Stimulated activated CD8-positive, alpha-beta memory T cell treated with anti-CD3 and anti-CD28 coated beads, Interleukin-2, amount 100 ng/mL, for 48 hours (primary cell): ENCODE results near the gene FIGNL2.

Source experiments
- DNase-seq, 2 donors: peaks; one replicate each; pipeline ENCODE4 v3.0.0-alpha.2; 2020; ENCODE audit warnings: low read depth in 2 of 2

FIGNL2 gene

DNA sequence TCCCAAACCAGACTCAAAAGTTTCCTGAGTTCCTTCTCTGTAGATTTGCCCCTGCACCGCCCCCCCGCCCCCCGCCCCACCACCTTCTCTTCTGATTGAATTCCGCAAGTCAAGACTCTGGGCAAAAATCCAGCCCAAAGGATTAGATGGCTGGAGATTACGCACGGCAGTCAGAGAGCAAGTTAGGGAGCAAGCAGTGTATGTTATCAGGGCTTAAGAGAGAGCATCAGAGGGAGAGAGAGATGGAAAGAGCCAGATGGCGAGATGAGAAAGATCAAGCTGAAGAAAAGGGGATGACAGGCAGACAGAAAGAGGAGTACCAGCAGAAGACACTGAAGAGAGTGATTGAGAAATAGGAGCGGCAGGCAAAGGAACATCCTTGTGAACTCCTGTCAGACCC lies 25.5 kb upstream of the FIGNL2 start:
- DNase-seq, result no peak

GRCh38 chr12:51873251-51873994 lies 24.9 kb upstream of the FIGNL2 start:
- no peak for DNase-seq

- DNase-seq, result no peak
Observed at GRCh38 chr12:51872689-51872981, 24.1 kb upstream of the FIGNL2 start.

- no peak for DNase-seq
Observed at GRCh38 chr12:51871918-51872688, 23.6 kb upstream of the FIGNL2 start.

DNA sequence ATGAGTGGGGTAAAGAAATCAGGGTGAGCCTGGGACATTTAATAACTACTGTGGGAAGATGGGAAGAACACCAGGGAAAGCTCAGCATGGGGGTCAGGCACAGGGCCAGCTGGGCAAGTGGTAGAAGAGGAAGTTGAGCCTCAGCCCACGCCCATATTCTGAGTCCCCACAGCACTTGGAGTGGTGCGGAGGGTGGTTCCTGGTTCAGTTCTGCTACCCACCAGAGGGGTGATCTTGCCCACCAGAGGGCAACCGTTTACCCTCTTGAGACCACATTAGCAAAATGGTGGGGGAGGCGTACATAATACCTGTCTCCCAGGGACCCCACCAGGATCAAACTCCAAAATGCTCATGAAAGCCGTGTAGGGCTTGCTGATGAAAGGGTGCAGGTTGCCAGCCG lies 22.6 kb upstream of the FIGNL2 start:
- no peak for DNase-seq

DNA sequence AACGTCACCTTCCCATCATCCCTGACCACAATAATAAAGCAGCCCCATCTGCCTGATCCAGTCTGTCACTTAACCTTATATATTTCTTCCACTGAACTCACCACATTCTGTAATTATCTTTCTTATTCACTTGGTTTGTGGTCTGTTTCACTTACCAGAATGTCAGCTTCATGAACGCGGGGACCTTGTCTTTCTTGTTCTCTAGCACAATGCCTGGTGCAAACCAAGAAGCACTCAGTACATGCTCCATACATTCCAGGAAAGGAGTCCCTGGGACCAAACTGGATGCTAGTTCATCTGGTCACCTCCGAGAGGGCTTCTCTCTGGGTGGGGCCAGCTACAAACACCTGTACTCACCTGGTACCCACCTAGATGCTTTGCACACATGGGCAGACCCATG lies 22.0 kb upstream of the FIGNL2 start:
- DNase-seq, result no peak

DNA sequence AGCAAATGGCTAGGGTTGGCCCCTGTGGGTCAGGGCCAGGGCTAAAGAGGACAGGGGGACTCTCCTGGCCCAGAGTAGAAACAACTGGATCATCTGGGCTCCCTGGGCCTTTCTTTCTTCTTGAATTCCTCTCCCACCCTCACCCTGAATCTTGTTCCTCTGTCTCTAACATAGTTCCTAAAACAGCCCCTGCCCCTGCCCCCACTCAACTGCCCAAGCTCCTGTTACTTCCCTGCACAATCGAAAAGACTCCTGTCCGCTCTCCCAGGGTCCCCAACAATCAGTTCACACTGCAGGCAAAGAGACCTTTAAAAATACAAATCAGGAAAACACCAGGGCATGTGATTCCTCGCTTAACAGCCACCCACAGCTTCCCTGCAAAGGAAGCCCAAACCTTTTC lies 21.4 kb upstream of the FIGNL2 start:
- DNase-seq, result no peak

DNA sequence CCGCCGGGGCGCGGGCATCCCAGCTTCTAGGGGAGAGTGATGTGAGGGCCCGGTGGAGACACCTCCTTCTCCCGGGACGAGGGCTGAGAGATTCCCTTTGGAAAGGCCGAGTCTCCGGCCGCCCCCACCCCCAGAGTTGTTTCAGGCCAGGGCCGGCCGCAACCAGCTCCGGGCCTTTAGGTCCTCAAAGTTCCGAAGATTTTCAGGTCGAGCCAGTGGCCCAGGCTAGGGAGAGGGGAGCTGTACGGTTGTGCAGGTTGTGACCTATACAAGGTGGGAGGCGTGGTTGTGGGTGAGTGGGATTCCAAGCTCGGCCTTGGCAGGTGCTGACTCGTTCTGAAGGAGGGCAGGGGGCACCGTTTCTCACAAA lies 21.0 kb upstream of the FIGNL2 start:
- no peak for DNase-seq

- DNase-seq, result no peak
Observed at GRCh38 chr12:51868821-51869495, 20.4 kb upstream of the FIGNL2 start.

GRCh38 chr12:51867796-51868428 lies 19.4 kb upstream of the FIGNL2 start:
- no peak for DNase-seq

- DNase-seq, result no peak
Observed at GRCh38 chr12:51867371-51867770, 18.9 kb upstream of the FIGNL2 start.

DNA sequence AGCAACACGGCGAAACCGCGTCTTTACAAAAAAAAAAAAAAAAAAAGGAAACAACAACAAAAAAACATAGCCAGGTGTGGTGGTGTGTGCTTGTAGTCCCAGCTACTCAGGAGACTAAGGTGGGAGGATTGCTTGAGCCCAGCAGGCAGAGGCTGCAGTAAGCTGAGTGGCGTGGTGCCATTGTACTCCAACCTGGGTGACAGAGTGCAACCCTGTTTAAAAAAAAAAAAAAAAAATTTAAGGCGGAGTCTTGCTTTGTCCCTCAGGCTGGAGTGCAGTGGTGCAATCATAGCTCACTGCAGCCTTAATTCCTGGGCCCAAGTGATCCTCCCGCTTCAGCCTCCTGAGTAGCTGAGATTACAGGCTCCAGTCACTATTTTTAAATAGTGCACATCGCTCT lies 18.2 kb upstream of the FIGNL2 start:
- no peak for DNase-seq

GRCh38 chr12:51866324-51866723 lies 17.8 kb upstream of the FIGNL2 start:
- no peak for DNase-seq

- no peak for DNase-seq
Observed at GRCh38 chr12:51865757-51866270, 17.3 kb upstream of the FIGNL2 start.

DNA sequence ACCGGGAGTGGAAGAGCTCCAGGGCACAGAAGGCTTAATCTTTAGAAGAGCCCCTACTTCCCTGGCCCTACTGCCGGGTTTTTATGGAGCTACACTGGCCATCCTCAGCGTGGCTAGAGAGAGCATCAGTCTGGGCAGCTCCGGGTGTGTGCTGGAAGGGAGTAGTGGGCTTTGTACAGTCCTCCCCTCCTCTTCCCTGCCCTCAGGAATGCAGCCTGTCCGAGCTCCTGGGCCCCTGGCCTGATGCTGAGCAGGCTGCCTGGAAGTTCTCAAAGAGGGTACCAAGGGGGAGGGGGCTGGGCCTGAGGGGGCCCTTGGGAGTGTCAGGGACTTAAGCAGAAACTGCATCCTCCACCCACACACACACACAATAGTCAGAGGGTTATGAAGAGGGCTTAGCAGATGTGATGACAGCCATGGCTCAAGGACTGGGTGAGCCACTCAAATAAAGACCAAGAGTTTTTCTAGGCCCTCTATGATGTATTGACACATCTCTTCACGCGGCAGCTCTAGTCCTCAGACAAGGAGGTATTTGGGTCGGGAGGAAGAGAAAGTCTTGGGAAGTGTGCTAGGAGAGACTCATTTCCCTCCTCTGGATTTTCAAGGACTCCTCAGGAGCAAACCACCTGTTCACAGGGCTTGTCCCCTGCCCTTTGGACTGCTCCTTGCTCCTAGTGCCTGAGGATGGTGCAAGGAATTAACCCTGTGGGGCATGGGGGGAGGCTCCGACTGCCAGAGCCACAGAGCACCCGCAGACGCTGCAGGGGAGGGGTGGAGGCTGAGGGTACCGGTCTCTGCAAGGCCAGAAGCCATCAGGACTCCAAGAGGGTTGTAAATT lies 16.5 kb upstream of the FIGNL2 start:
- DNase-seq, result no peak

- DNase-seq, result no peak
Observed at GRCh38 chr12:51863933-51864832, 15.7 kb upstream of the FIGNL2 start.

- no peak for DNase-seq
Observed at GRCh38 chr12:51863363-51863932, 14.9 kb upstream of the FIGNL2 start.

- DNase-seq, result no peak
Observed at GRCh38 chr12:51862947-51863346, 14.4 kb upstream of the FIGNL2 start.

- DNase-seq, result no peak
Observed at GRCh38 chr12:51860986-51861385, 12.5 kb upstream of the FIGNL2 start.
